Neutrophil (primary cell): ENCODE data around the gene COL15A1.

Source experiments
- H3K27ac ChIP-seq: fragments of 200-600 bp; sonication (generic); 2 replicates; pipeline ENCODE4 v1.5.1; 2016; ENCODE audit warnings: mild to moderate bottlenecking, moderate library complexity
- H3K27me3 ChIP-seq: fragments of 200-600 bp; sonication (generic); 2 replicates; pipeline ENCODE4 v1.6.0; 2016; ENCODE audit warnings: mild to moderate bottlenecking
- H3K36me3 ChIP-seq: fragments of 200-600 bp; sonication (generic); 2 replicates; pipeline ENCODE4 v1.5.1; 2017
- H3K4me1 ChIP-seq, 2 experiments: fragments of 200-600 bp in 1 of 2; sonication (generic) in 1 of 2; 1 replicate in 1 of 2; 2 replicates in 1 of 2; pipeline versions ENCODE4 v1.5.1 to v1.6.1; 2013 to 2016; ENCODE audit warnings: low read depth in 1 of 2, low read length in 1 of 2, mild to moderate bottlenecking in 1 of 2, moderate library complexity in 1 of 2; ENCODE audit not compliant: control insufficient read depth in 1 of 2, insufficient read depth in 1 of 2
- H3K4me3 ChIP-seq, 2 experiments: fragments of 200-600 bp in 1 of 2; sonication (generic) in 1 of 2; 1 replicate in 1 of 2; 2 replicates in 1 of 2; pipeline ENCODE4 v1.5.1; 2013 to 2016; ENCODE audit warnings: low read depth in 1 of 2, low read length in 1 of 2, mild to moderate bottlenecking in 1 of 2, moderate library complexity in 1 of 2
- H3K9me3 ChIP-seq: fragments of 200-600 bp; sonication (generic); 2 replicates; pipeline ENCODE4 v1.5.1; 2016
- TF ChIP-seq, protein P1 (sequence below): fragments of 200-600 bp; sonication (generic); IDR thresholded peaks from 2 replicates; pipeline ENCODE4 v1.5.1; 2016; ENCODE audit warnings: antibody characterized with exemption

The COL15A1 gene

DNA sequence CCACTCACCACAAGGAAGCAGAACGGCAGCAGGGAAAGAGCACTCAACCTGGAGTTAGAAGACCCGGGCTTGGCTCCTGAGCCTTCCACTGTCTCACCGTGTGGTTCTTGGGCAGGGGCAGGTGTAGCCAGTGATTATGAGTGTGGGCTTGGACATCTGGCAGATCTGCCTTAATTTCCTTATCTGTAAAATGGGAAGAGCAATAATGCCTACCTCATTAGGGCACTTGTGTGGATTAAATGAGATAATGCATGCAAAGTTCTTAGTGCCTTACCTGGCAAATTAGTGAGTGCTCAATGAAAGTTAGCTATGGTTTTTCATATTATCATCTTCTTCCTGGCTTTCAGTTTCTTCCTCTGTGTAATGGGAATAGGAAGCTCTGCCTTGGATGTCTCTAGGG, 28.1 kb upstream of the COL15A1 start:
- TF ChIP-seq, protein P1, sequence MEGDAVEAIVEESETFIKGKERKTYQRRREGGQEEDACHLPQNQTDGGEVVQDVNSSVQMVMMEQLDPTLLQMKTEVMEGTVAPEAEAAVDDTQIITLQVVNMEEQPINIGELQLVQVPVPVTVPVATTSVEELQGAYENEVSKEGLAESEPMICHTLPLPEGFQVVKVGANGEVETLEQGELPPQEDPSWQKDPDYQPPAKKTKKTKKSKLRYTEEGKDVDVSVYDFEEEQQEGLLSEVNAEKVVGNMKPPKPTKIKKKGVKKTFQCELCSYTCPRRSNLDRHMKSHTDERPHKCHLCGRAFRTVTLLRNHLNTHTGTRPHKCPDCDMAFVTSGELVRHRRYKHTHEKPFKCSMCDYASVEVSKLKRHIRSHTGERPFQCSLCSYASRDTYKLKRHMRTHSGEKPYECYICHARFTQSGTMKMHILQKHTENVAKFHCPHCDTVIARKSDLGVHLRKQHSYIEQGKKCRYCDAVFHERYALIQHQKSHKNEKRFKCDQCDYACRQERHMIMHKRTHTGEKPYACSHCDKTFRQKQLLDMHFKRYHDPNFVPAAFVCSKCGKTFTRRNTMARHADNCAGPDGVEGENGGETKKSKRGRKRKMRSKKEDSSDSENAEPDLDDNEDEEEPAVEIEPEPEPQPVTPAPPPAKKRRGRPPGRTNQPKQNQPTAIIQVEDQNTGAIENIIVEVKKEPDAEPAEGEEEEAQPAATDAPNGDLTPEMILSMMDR = no peak

DNA sequence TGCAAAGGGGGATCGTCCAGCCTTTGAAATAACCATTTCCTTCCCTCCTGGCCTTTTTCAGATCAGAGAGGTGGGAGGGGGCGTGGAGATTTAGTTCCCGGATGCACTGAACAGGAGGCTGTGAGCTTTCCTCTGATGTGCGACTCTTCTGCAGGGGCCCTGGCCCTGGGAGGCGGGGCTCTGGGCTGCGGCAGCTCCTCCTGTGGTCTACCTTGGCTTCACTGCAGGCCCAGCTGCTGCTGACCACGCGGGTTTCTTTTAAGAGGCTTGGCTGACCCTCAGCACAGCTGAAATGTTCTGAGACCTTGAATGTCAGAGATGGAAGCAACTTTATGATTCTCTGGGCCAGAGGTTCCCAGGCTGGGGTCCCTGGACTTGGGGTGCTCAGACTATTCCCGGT, 27.0 kb upstream of the COL15A1 start:
- Histone ChIP-seq H3K4me3 (no peak overlapping the region), H3K4me1 (peaks cover 4 to 9% of the 10 kb centered on the region in 2 experiments), H3K36me3 (no peaks in the 10 kb centered on the region), H3K27ac (no peak overlapping the region), H3K27me3 (peaks cover 30% of the 10 kb centered on the region), H3K9me3 (no peaks in the 10 kb centered on the region)
- TF ChIP-seq, protein P1 = no peak

More for the DNA sequence above, 28.1 kb upstream of the COL15A1 start:
- no peaks in the 10 kb centered on the region for H3K9me3 ChIP-seq
- H3K4me1 ChIP-seq = peaks cover 2 to 5% of the 10 kb centered on the region in 2 experiments
- H3K36me3 ChIP-seq = no peaks in the 10 kb centered on the region
- peaks cover 35% of the 10 kb centered on the region for H3K27me3 ChIP-seq
- no peak overlapping the region for H3K4me3 ChIP-seq
- H3K27ac ChIP-seq = no peak overlapping the region

DNA sequence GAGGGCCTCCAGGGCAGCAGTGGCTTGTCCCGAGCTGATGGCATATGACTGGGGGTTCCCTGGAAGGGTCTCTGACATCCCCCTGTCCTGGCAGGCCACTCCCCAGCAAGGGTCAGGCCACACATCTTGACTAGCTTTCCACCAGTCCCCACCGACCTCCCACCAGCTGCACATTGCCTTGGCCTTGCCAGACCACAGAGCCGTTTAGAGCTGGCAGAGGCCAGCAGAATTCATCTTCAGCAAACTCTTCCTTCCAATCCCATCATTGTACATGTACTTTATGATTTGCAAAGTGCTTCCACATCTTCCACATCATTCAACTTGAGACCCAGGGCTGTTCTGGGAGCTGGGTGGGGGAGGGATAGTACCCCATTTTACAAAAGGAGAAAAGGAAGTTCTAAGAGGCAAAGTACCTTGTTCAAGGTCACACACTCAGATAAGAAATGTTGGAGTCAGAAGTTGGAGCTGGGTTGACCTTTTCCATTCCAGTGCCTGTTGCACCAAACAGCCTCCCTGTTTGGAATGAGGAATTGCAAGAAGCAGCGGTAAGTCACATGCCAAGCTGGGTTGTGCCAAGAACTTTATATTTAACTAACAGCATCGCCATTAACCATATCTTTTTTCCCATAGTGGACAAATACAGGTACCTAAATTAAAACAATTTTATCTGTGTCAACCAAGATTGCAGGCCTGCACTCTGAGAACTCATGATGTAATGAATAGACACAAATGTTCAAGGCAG, 25.8 kb upstream of the COL15A1 start:
- no peaks in the 10 kb centered on the region for H3K36me3 ChIP-seq
- TF ChIP-seq, protein P1 = no peak
- no peak overlapping the region for H3K4me3 ChIP-seq

DNA sequence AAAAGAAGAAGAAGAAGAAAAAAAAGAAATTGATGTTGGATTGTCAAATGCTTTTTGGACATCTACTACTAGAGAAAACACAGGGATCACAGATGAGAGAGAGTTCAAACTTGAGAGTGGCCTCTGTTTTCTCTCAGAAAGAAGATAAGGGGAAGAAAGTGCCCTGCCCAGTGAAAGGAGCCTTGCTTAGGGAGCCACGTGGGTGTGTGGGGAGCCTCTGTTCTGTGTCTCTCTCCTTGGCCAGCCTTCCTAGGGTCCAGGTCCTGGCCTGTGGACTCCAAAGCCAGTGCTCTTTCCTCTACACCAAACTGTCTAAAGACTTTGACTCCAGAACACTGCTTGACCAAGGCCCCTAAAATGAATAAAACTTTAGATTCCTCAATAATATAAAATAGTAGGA, 22.0 kb upstream of the COL15A1 start:
- Histone ChIP-seq H3K9me3 (no peaks in the 10 kb centered on the region), H3K4me3 (no peak overlapping the region), H3K4me1 (peaks cover 4 to 9% of the 10 kb centered on the region in 2 experiments), H3K27ac (no peak overlapping the region), H3K36me3 (no peaks in the 10 kb centered on the region), H3K27me3 (peaks cover 44% of the 10 kb centered on the region)
- TF ChIP-seq, protein P1 = no peak

More for the DNA sequence above, 25.8 kb upstream of the COL15A1 start:
- Histone ChIP-seq H3K27ac (no peak overlapping the region), H3K9me3 (no peaks in the 10 kb centered on the region), H3K4me1 (peaks cover 4 to 9% of the 10 kb centered on the region in 2 experiments), H3K27me3 (peaks cover 40% of the 10 kb centered on the region)

DNA sequence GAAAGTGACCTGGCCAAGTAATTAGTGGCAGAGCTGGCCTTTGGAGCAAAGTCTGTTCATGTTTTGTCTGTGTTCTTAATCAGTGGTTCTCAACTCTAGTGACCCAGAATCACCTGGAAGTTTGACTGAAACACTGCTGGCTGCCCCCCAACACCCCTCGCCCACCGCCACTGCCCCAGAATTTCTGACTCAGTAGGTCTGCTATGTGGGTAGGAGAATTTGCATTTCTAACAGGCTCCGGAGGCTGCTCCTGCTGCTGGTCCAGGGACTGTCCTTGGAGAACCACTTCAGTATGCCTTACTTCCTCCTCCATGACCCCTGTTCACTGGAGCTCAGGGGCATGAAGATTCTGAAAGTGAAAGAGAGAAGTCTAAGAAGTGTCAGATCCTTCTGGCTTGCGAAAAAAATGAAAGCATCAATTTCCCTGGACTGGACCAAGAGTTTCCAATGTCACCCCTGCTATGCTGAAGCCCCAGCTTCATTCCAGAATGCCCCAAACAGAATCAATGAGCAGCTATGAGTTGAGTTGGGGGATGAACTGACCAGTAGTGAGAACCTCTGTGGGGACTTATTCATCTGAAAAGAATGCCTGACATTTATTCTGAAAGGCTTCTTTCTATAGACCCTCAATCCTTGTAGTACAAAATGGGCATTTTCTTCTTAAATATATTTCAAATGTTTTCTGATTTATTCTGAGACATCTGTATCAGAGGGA, 20.8 kb upstream of the COL15A1 start:
- no peaks in the 10 kb centered on the region for H3K36me3 ChIP-seq
- H3K27ac ChIP-seq = no peak overlapping the region
- TF ChIP-seq, protein P1 = no peak
- no peaks in the 10 kb centered on the region for H3K9me3 ChIP-seq
- peaks cover 49% of the 10 kb centered on the region for H3K27me3 ChIP-seq
- H3K4me3 ChIP-seq = no peak overlapping the region
- peaks cover 4 to 9% of the 10 kb centered on the region in 2 experiments for H3K4me1 ChIP-seq
